AG08395 (cell line): ENCODE measurements around the gene BRAF.
A peak's percentile ranks its signal among the peaks of the same experiment; 100 is the strongest.
"Not testable (repeated sequence)": the region's sequence is repeated elsewhere in the genome, so short reads cannot be mapped to it uniquely, and the experiment has no call there.

Source experiments
- DNase-seq: peaks from one replicate; pipeline ENCODE4 v3.0.0; 2012; ENCODE audit warnings: mixed read lengths, low spot score

BRAF gene

GRCh38 chr7:140769852-140770251 lies 154.9 kb downstream of the BRAF start:
- DNase-seq: no peak

- no peak for DNase-seq
Measured at GRCh38 chr7:140767418-140767817, 157.3 kb downstream of the BRAF start.

- DNase-seq: not testable (repeated sequence)
Measured at GRCh38 chr7:140765441-140765840, 159.3 kb downstream of the BRAF start.

- not testable (repeated sequence) for DNase-seq
Measured at GRCh38 chr7:140763166-140763565, 161.6 kb downstream of the BRAF start.

GRCh38 chr7:140761375-140761774 lies 163.4 kb downstream of the BRAF start:
- DNase-seq: not testable (repeated sequence)

GRCh38 chr7:140754506-140754905 lies 170.2 kb downstream of the BRAF start:
- DNase-seq: no peak

GRCh38 chr7:140752533-140752932 lies 172.2 kb downstream of the BRAF start:
- DNase-seq: no peak

- no peak for DNase-seq
Measured at GRCh38 chr7:140746751-140747150, 178.0 kb downstream of the BRAF start.

- no peak for DNase-seq
Measured at GRCh38 chr7:140745266-140746058, 179.3 kb downstream of the BRAF start.

- DNase-seq: no peak
Measured at GRCh38 chr7:140744005-140744404, 180.7 kb downstream of the BRAF start.

GRCh38 chr7:140743255-140743654 lies 181.5 kb downstream of the BRAF start:
- not testable (repeated sequence) for DNase-seq

GRCh38 chr7:140738280-140738679 lies 186.4 kb downstream of the BRAF start:
- no peak for DNase-seq

GRCh38 chr7:140734729-140735128 lies 190.0 kb downstream of the BRAF start:
- no peak for DNase-seq

GRCh38 chr7:140734096-140734495 lies 190.6 kb downstream of the BRAF start:
- no peak for DNase-seq

- no peak for DNase-seq
Measured at GRCh38 chr7:140732416-140732815, 192.3 kb downstream of the BRAF start.

- peak; percentile 26 for DNase-seq
Measured at GRCh38 chr7:140726281-140726680, 198.4 kb downstream of the BRAF start.

GRCh38 chr7:140724706-140725105 lies 200.0 kb downstream of the BRAF start:
- DNase-seq: no peak

GRCh38 chr7:140723574-140723973 lies 201.2 kb downstream of the BRAF start:
- no peak for DNase-seq

- DNase-seq: no peak
Measured at GRCh38 chr7:140723006-140723405, 201.7 kb downstream of the BRAF start.

GRCh38 chr7:140722254-140722653 lies 202.5 kb downstream of the BRAF start:
- no peak for DNase-seq

GRCh38 chr7:140719721-140720120 lies 205.0 kb downstream of the BRAF start:
- DNase-seq: no peak

GRCh38 chr7:140714331-140715040 lies 210.2 kb downstream of the BRAF start:
- DNase-seq: no peak

- DNase-seq: not testable (repeated sequence)
Measured at GRCh38 chr7:140712392-140712791, 212.3 kb downstream of the BRAF start.
